Heart right ventricle (tissue), 16 donors: ENCODE results near the gene FBXW12. TPM values are rescaled to one million over a fixed set of nuclear protein-coding genes. Genes with fewer than 3 reads are reported as not detected.

Experiments
- ATAC-seq, 8 donors: fragments of 200-7000 bp; cut with Tn5 transposase; one replicate each; pipeline ENCODE4 v1.9.1; 2020; ENCODE audit warnings: mild to moderate bottlenecking in 8 of 8, moderate library complexity in 8 of 8, moderate number of reproducible peaks in 1 of 8
- DNase-seq, 2 donors: peaks; one replicate each; pipeline ENCODE4 v3.0.0-alpha.2; 2020
- H3K27ac ChIP-seq, 10 donors: fragments of 200-600 bp; sonication (generic) in 2 of 10; one replicate each; pipeline versions ENCODE4 v1.5.0 to v1.8.0; 2020 to 2022; ENCODE audit warnings: mild to moderate bottlenecking in 3 of 10
- H3K27me3 ChIP-seq, 7 donors: fragments of 200-600 bp; one replicate each; pipeline ENCODE4 v1.8.0; 2021 to 2022; ENCODE audit warnings: mild to moderate bottlenecking in 2 of 7
- H3K36me3 ChIP-seq, 9 donors: fragments of 200-600 bp; sonication (generic) in 1 of 9; one replicate each; pipeline versions ENCODE4 v1.5.0 to v1.8.0; 2020 to 2022; ENCODE audit warnings: mild to moderate bottlenecking in 2 of 9
- H3K4me1 ChIP-seq, 9 donors: fragments of 200-600 bp; sonication (generic) in 1 of 9; one replicate each; pipeline versions ENCODE4 v1.5.0 to v1.8.0; 2020 to 2022; ENCODE audit warnings: mild to moderate bottlenecking in 4 of 9
- H3K4me3 ChIP-seq, 10 donors: fragments of 200-600 bp; sonication (generic) in 2 of 10; one replicate each; pipeline versions ENCODE4 v1.5.0 to v1.8.0; 2020 to 2022; ENCODE audit warnings: mild to moderate bottlenecking in 7 of 10, moderate library complexity in 2 of 10
- H3K9me3 ChIP-seq, 11 donors: fragments of 200-600 bp in 10 of 11; sonication (generic) in 2 of 11; one replicate each; pipeline versions ENCODE4 v1.5.0 to v1.8.0; 2013 to 2022; ENCODE audit warnings: mild to moderate bottlenecking in 2 of 11, control low read depth in 1 of 11, moderate library complexity in 1 of 11
- WGBS, 2 donors: extraction: QIAGEN DNeasy Blood & Tissue Kit; methylation state at CpG; one replicate each; pipeline ENCODE4 v1.1.7; 2013; ENCODE audit warnings: inconsistent platforms in 1 of 2; 5-methylcytosine and 5-hydroxymethylcytosine counted together
- intact Hi-C, 10 donors: fragments of 100-400 bp; cut with DNase I; formaldehyde crosslinking; loops; one replicate each; pipeline versions ENCODE4 v1.11.1 to v1.14.2; 2022
- polyA plus RNA-seq, 2 donors: library from polyadenylated mRNA; stranded (reverse); fragments of 200-250 nt; gene quantifications; one replicate each; pipeline ENCODE4 v1.2.3, GENCODE V29; 2013
- total RNA-seq, 10 donors: library from RNA; stranded (reverse); fragmentation: NEBNext Ultra II Directional in 3 of 10; extraction: Animal tissue kit (Norgen Biotek cat#: 25700) in 3 of 10; gene quantifications; one replicate each; pipeline versions ENCODE4 v1.2.1 to v1.2.4, GENCODE V29; 2021 to 2023
- TF ChIP-seq, protein P1 (sequence below), 9 donors: fragments of 200-600 bp; sonication (generic) in 2 of 9; IDR thresholded peaks; one replicate each; pipeline versions ENCODE4 v1.5.0 to v1.8.0; 2021 to 2022; ENCODE audit warnings: antibody characterized with exemption in 9 of 9, mild to moderate bottlenecking in 5 of 9, moderate library complexity in 1 of 9
- donor health status: Arrhythmogenic right ventricular cardiomyopathy.
- donor health status: ischemic (EF 13 %, LVEDD 7.1; RV severe dilation, severe dysfunction).
- donor health status: healthy with polysubstance abuse.
- donor health status: DM: no; HTN: yes; CAD: no.
- donor health status: DM: no; HTN: no; CAD: no.
- donor health status: ischemic (EF 25% LVEDD 6.9; RV normal size, moderate dysfunction).
- donor health status: ischemic (EF 25% LVEDD 5.7; RV mildly dilated, moderate dysfunction).
- donor health status: healthy.
- donor health status: DM: yes; HTN: yes; CAD: no.
- donor health status: Ischemic cardiomyopathy.
- donor health status: ischemic (EF 35%, LVEDD 5.7; RV mildly dilated, moderate dysfunction).
- donor health status: nonischemic (EF 11% LVEDD 7.7; RV severe dilation, severe dysfunction).
- donor health status: DM: yes; HTN: yes; CAD: no.
- donor health status: PGD.
- donor health status: ischemic (EF 29% LVEDD 5.4; RV normal size, mild dysfunction).
- donor health status: nonischemic (EF 23%, LVEDD 6.1; RV moderate dilation, normal function).

Gene FBXW12
- total and polyA plus RNA-seq, 12 donors = 0.28 to 0.29 TPM; not detected in 10

DNA sequence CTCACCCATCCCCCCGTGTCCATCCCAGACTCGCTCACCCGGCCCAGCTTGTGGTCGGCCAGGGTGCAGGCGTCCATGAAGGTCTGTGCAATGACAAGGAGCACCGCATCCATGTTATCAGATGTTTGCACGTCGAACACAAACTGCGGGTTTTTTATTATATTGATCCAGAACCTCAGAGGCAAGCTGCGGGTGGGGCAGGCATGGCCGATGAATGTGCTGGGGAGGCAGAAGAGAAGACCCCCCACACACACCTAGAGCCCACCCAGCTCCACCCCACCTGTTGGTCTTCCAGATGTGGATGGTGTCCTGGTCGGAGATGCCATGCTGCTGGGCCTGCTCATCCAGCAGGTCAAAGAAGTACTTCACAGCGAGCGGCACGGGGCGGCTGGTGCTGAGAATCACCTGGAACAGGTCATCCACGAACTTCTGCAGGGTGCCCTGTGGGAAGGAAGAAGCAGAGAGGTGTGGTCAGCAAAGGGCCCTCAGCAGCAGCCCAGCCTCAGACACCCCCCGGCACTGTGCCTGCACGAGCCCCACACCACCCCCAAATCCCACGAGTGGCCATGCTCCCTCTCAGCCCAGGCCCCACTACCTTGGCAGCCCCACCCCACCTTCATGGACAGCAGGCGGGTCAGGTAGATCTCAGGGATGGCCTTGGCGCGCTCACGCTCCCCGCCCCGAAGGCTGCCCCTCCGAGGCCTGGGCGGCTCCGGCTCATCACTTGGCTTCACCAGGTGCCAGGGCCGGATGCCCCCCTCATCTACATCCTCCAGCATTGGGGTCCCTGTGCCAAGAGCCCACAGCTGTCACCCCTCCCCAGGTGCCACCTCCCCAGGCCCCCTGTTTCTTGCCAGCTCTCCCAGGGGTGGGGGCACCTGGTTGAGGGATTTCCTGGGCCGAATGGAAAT, 37.5 kb downstream of the FBXW12 start:
- Histone ChIP-seq H3K36me3 (peaks cover 0 to 99% (median 27%) of the 10 kb centered on the region in 9 donors), H3K4me3 (no peak overlapping the region), H3K9me3 (no peaks in the 10 kb centered on the region), H3K27ac (no peak overlapping the region), H3K27me3 (no peaks in the 10 kb centered on the region), H3K4me1 (no peaks in the 10 kb centered on the region)
- WGBS, 2 donors = 94 to 95% methylated on average over 31 of the region's 31 CpGs
- ATAC-seq = no peak
- intact Hi-C loops = loop anchor here in 2 of 10 donors (10.0 kb wide), 1 partner anchor 135 kb away; no protein-coding TSS in a partner anchor
- TF ChIP-seq, protein P1, sequence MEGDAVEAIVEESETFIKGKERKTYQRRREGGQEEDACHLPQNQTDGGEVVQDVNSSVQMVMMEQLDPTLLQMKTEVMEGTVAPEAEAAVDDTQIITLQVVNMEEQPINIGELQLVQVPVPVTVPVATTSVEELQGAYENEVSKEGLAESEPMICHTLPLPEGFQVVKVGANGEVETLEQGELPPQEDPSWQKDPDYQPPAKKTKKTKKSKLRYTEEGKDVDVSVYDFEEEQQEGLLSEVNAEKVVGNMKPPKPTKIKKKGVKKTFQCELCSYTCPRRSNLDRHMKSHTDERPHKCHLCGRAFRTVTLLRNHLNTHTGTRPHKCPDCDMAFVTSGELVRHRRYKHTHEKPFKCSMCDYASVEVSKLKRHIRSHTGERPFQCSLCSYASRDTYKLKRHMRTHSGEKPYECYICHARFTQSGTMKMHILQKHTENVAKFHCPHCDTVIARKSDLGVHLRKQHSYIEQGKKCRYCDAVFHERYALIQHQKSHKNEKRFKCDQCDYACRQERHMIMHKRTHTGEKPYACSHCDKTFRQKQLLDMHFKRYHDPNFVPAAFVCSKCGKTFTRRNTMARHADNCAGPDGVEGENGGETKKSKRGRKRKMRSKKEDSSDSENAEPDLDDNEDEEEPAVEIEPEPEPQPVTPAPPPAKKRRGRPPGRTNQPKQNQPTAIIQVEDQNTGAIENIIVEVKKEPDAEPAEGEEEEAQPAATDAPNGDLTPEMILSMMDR (IDR thresholded peaks at IDR 0.05) = no peak
- no peak for DNase-seq

DNA sequence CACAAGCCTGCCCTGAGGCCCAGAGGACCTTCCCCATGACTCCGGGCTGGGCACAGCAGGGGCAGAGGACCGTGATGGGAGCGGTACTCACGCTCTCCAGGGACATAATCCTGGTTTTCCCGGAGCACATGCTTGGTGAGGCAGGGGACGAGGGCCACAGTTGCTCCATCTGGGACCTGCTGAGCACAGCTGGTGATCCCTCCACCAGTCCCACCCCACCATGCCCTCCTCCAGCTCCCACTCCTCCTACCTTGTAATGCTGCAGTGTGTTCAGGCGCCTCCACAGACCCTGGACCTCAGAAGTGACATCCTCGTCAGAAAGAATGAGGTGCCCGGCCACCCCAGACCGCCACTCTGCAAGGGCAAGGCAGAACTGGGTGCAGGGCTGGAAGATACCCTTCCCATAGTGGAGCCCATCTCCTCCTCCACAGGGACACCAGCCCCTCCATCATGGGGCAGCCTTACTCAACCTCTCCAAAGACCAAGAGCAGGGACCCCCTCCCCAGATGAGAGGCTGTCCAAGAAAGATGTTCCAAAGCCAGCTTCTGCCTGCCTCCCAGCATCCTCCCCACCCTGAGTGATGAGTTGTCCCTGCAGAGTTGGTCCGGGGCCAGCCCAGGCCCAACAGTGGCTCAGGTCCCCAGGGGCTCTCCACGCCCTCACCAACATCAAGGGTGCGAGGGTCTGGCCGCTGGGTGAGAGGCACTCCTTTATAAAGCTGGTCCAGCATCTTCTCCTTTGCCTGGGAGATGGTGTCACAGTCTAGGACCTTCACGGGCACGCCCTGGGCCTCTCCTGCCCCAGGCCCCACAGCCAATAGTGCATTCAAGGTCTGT, 38.4 kb downstream of the FBXW12 start:
- H3K27ac ChIP-seq = no peak overlapping the region
- ATAC-seq (no peak), DNase-seq (no peak)
- H3K4me1 ChIP-seq = no peaks in the 10 kb centered on the region
- no peaks in the 10 kb centered on the region for H3K9me3 ChIP-seq
- intact Hi-C loops = no loop called here
- TF ChIP-seq, protein P1 (IDR thresholded peaks at IDR 0.05) = no peak
- WGBS, 2 donors = 93 to 95% methylated on average over 16 of the region's 16 CpGs
- H3K4me3 ChIP-seq = no peak overlapping the region
- H3K27me3 ChIP-seq = no peaks in the 10 kb centered on the region
- peaks cover 0 to 100% (median 27%) of the 10 kb centered on the region in 9 donors for H3K36me3 ChIP-seq

DNA sequence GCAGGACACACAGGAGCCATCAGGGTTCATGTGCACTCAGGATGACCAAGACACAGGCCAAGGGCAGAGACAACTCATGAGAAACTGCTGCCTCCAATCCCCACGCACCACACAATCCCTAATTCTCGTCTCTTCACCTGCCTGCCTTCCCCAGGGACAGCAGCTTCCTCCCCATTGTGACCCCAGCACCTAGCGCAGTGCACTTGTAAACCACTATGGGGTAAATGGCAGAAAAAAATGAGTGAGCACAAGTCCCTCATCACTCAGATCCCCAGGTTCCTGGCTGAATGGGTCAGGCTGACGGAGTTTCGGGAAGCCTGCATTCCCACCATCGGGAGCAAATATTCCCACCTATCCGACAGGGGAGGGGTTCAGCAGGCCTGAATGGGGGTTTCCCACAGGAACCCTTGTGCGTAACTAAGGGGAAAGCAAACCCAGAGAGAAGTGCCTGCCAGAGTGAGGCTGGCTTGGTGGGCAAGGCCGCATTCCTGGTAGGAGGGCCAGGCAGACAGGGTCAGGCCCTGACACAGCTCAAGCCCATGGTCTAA, 39.1 kb downstream of the FBXW12 start:
- Histone ChIP-seq H3K27me3 (no peaks in the 10 kb centered on the region), H3K9me3 (no peaks in the 10 kb centered on the region), H3K4me3 (no peak overlapping the region), H3K36me3 (peaks cover 0 to 100% (median 33%) of the 10 kb centered on the region in 9 donors), H3K27ac (no peak overlapping the region), H3K4me1 (no peaks in the 10 kb centered on the region)
- intact Hi-C loops = no loop called here
- WGBS, 2 donors = 93 to 94% methylated on average over 9 of the region's 9 CpGs
- ATAC-seq (no peak), DNase-seq (no peak)
- TF ChIP-seq, protein P1 (IDR thresholded peaks at IDR 0.05) = no peak
